IMR-90 (cell line): ENCODE measurements around the gene ATOSB. TPM values are rescaled to one million over a fixed set of nuclear protein-coding genes. Genes with fewer than 3 reads are reported as not detected.

ENCODE experiments used
- ATAC-seq: fragments of 200-7000 bp; cut with Tn5 transposase; 2 replicates; pipeline ENCODE4 v1.9.1; 2020; ENCODE audit warnings: low read depth, mild to moderate bottlenecking, moderate library complexity
- BruUV-seq: library from RNA; stranded (reverse); fragments of 400-500 nt; replicated peaks from 2 replicates; lab custom pipeline; 2021; lab: Mats Ljungman, UMichigan
- CTCF ChIA-PET: fragments of 300-600 bp; formaldehyde crosslinking; extraction: SDS; loops from one replicate; lab custom pipeline; 2021; ENCODE audit warnings: antibody characterized with exemption; lab: Yijun Ruan, JAX
- POLR2A ChIA-PET: fragments of 300-600 bp; sonication (Branson Sonifier 250); formaldehyde crosslinking; loops from one replicate; lab custom pipeline; 2022; ENCODE audit warnings: antibody characterized with exemption; ENCODE audit not compliant: unreplicated experiment; lab: Charles Lee
- DNase-seq: peaks from one replicate; pipeline ENCODE4 v3.0.0; 2013
- H2AFZ ChIP-seq: replicated peaks from 2 replicates; pipeline ENCODE3; 2013; ENCODE audit warnings: low read length, mild to moderate bottlenecking; ENCODE audit not compliant: poor library complexity
- H2AK5ac ChIP-seq: 2 replicates; pipeline ENCODE4 v1.6.1; 2013; ENCODE audit warnings: low read depth, low read length, inconsistent platforms
- H2AK9ac ChIP-seq: replicated peaks from 2 replicates; pipeline ENCODE3; 2013; ENCODE audit warnings: mild to moderate bottlenecking, low read depth, low read length, moderate library complexity; ENCODE audit not compliant: poor library complexity
- H2BK120ac ChIP-seq: 2 replicates; pipeline ENCODE4 v1.6.1; 2013; ENCODE audit warnings: low read depth, low read length, inconsistent platforms
- H2BK15ac ChIP-seq: 3 replicates; pipeline ENCODE4 v1.6.1; 2013; ENCODE audit warnings: low read depth, low read length, inconsistent platforms
- H2BK20ac ChIP-seq: 2 replicates; pipeline ENCODE4 v1.6.1; 2013; ENCODE audit warnings: low read depth, mild to moderate bottlenecking, inconsistent platforms, low read length, moderate library complexity
- H2BK5ac ChIP-seq: 2 replicates; pipeline ENCODE4 v1.6.1; 2013; ENCODE audit warnings: mild to moderate bottlenecking, low read depth, low read length, inconsistent platforms; ENCODE audit not compliant: poor library complexity, severe bottlenecking
- H3K14ac ChIP-seq: replicated peaks from 2 replicates; pipeline ENCODE4 v1.6.1; 2013; ENCODE audit warnings: low read depth, low read length, inconsistent platforms
- H3K18ac ChIP-seq: 2 replicates; pipeline ENCODE4 v1.6.1; 2013; ENCODE audit warnings: low read depth, low read length, control low read depth
- H3K23ac ChIP-seq: 2 replicates; pipeline ENCODE4 v1.6.1; 2013; ENCODE audit warnings: low read depth, low read length, inconsistent platforms
- H3K27ac ChIP-seq: 2 replicates; pipeline ENCODE4 v1.5.1; 2013; ENCODE audit warnings: mild to moderate bottlenecking, control low read depth, low read length; ENCODE audit not compliant: insufficient read depth
- H3K27me3 ChIP-seq: 2 replicates; pipeline ENCODE4 v1.6.1; 2013; ENCODE audit warnings: low read length; ENCODE audit not compliant: control insufficient read depth, insufficient read depth
- H3K36me3 ChIP-seq: 2 replicates; pipeline ENCODE4 v1.6.1; 2013; ENCODE audit warnings: low read length, mixed read lengths; ENCODE audit not compliant: control insufficient read depth, insufficient read depth
- H3K4ac ChIP-seq: 2 replicates; pipeline ENCODE4 v1.6.1; 2013; ENCODE audit warnings: low read depth, low read length, inconsistent platforms
- H3K4me1 ChIP-seq: 2 replicates; pipeline ENCODE4 v1.6.1; 2013; ENCODE audit warnings: low read length, mixed read lengths; ENCODE audit not compliant: control insufficient read depth, insufficient read depth
- H3K4me2 ChIP-seq: 2 replicates; pipeline ENCODE4 v1.6.1; 2013; ENCODE audit warnings: low read depth, mild to moderate bottlenecking, control low read depth, low read length, moderate library complexity
- H3K4me3 ChIP-seq: 2 replicates; pipeline ENCODE4 v1.5.1; 2013; ENCODE audit warnings: low read depth, mild to moderate bottlenecking, control low read depth, low read length, moderate library complexity; ENCODE audit not compliant: insufficient read depth
- H3K56ac ChIP-seq: 2 replicates; pipeline ENCODE4 v1.6.1; 2013; ENCODE audit warnings: low read length, inconsistent platforms; ENCODE audit not compliant: insufficient read depth; ENCODE audit errors: extremely low read depth
- H3K79me1 ChIP-seq, 2 experiments: 2 replicates each; pipeline ENCODE4 v1.6.1; 2013; ENCODE audit warnings: low read length in 2 of 2, inconsistent platforms in 1 of 2, low read depth in 1 of 2
- H3K9ac ChIP-seq: 2 replicates; pipeline ENCODE4 v1.6.1; 2013; ENCODE audit warnings: low read depth, low read length, control low read depth
- H3K9me1 ChIP-seq: 2 replicates; pipeline ENCODE4 v1.6.1; 2013; ENCODE audit warnings: low read length, inconsistent platforms; ENCODE audit not compliant: insufficient read depth
- H3K9me3 ChIP-seq: 2 replicates; pipeline ENCODE4 v1.6.1; 2013; ENCODE audit warnings: low read length; ENCODE audit not compliant: control insufficient read depth, insufficient read depth
- H4K20me1 ChIP-seq: 2 replicates; pipeline ENCODE4 v1.6.1; 2013; ENCODE audit warnings: low read length, inconsistent platforms; ENCODE audit not compliant: insufficient read depth
- H4K5ac ChIP-seq: 2 replicates; pipeline ENCODE4 v1.6.1; 2013; ENCODE audit warnings: mild to moderate bottlenecking, low read depth, low read length, control low read depth
- H4K8ac ChIP-seq, 2 experiments: 2 replicates each; pipeline ENCODE4 v1.6.1; 2013; ENCODE audit warnings: low read depth in 2 of 2, low read length in 2 of 2, control low read depth in 1 of 2, inconsistent platforms in 1 of 2
- H4K91ac ChIP-seq: 2 replicates; pipeline ENCODE4 v1.6.1; 2013; ENCODE audit warnings: low read depth, low read length, inconsistent platforms; ENCODE audit not compliant: insufficient read depth
- BHLHE40 ChIP-seq: fragments of 150-350 bp; IDR thresholded peaks from 2 replicates; pipeline ENCODE4 v1.6.1; 2016; ENCODE audit warnings: mild to moderate bottlenecking, low read depth, low read length
- FOS ChIP-seq: fragments of 150-350 bp; IDR thresholded peaks from 2 replicates; pipeline ENCODE4 v1.6.1; 2016; ENCODE audit warnings: low read depth, low read length
- MAZ ChIP-seq: IDR thresholded peaks from 2 replicates; pipeline ENCODE4 v1.6.1; 2012; ENCODE audit warnings: low read depth, mild to moderate bottlenecking, low read length, improper control_type of control experiment, moderate library complexity, borderline replicate concordance
- NFE2L2 ChIP-seq: fragments of 150-350 bp; IDR thresholded peaks from 2 replicates; pipeline ENCODE4 v1.6.1; 2016; ENCODE audit warnings: low read depth, mild to moderate bottlenecking, low read length
- POLR2A ChIP-seq: IDR thresholded peaks from 2 replicates; pipeline ENCODE4 v1.6.1; 2012; ENCODE audit warnings: mild to moderate bottlenecking, low read depth, low read length
- RAD21 ChIP-seq: IDR thresholded peaks from 2 replicates; pipeline ENCODE4 v1.6.1; 2012; ENCODE audit warnings: low read length, improper control_type of control experiment
- RCOR1 ChIP-seq: IDR thresholded peaks from 2 replicates; pipeline ENCODE4 v1.6.1; 2012; ENCODE audit warnings: mild to moderate bottlenecking, low read length, improper control_type of control experiment; ENCODE audit not compliant: insufficient replicate concordance
- RFX5 ChIP-seq: IDR thresholded peaks from 2 replicates; pipeline ENCODE4 v1.8.0; 2012; ENCODE audit warnings: low read depth, mild to moderate bottlenecking, low read length, moderate library complexity
- WGBS, 2 experiments: methylation state at CpG; one replicate each; pipeline versions ENCODE4 v1.1.5 to v1.1.7; 2013; ENCODE audit warnings: missing lambda C conversion rate in 2 of 2; ENCODE audit not compliant: insufficient read length in 1 of 2; ENCODE audit errors: extremely low coverage in 2 of 2; 5-methylcytosine and 5-hydroxymethylcytosine counted together
- dilution Hi-C: fragments of 300-500 bp; cut with HindIII; formaldehyde crosslinking; loops from one replicate; pipeline ENCODE4 v1.14.3; 2018; ENCODE audit warnings: low sequenced_read_pairs; ENCODE audit not compliant: unreplicated experiment
- in situ Hi-C: fragments of 300-500 bp; cut with MboI; formaldehyde crosslinking; loops from 3 replicates; pipeline ENCODE4 v1.14.3; 2019; ENCODE audit warnings: low sequenced_read_pairs, inconsistent platforms, mixed read lengths
- intact Hi-C: fragments of 100-400 bp; cut with micrococcal nuclease; formaldehyde crosslinking; loops from 2 replicates; pipeline ENCODE4 v1.10.0; 2022
- polyA plus RNA-seq, 3 experiments: library from polyadenylated mRNA; depleted of rRNA; stranded (reverse); fragments of >200 nt; gene quantifications; 2 replicates each; pipeline ENCODE4 v1.2.3, GENCODE V29; 2012; ENCODE audit warnings: low replicate concordance in 1 of 3
- total RNA-seq: library from RNA; depleted of rRNA; stranded (reverse); fragments of >200 nt; gene quantifications from 2 replicates; pipeline ENCODE4 v1.2.3, GENCODE V29; 2012
- TF ChIP-seq, protein P1 (sequence below): fragments of 150-350 bp; IDR thresholded peaks from 2 replicates; pipeline ENCODE4 v1.6.1; 2017; ENCODE audit warnings: mild to moderate bottlenecking, antibody characterized with exemption, low read length, low read depth
- TF ChIP-seq, protein P2 (sequence below): fragments of 150-350 bp; IDR thresholded peaks from 2 replicates; pipeline ENCODE4 v1.6.1; 2016; ENCODE audit warnings: low read depth, mild to moderate bottlenecking, low read length, moderate library complexity, borderline replicate concordance

ATOSB gene
- total and polyA plus RNA-seq, 2 of the 4 experiments (the other 2 are of a cell fraction), result 12.0 to 40.2 TPM

GRCh38 chr9:35097573-35097972 is 18.1 kb downstream of the ATOSB start:
- no peak overlapping the region for H3K4ac ChIP-seq
- no TSS peak for BruUV-seq
- POLR2A ChIA-PET, result no interaction called here

More at GRCh38 chr9:35097573-35097972, 18.1 kb downstream of the ATOSB start:
- CTCF ChIA-PET, result no interaction called here
- no peak overlapping the region for H2BK15ac ChIP-seq
- H3K4me3 ChIP-seq, result no peak overlapping the region
- peaks cover 28% of the 10 kb centered on the region for H3K36me3 ChIP-seq
- H2BK120ac ChIP-seq, result no peak overlapping the region
- peaks cover 13% of the 10 kb centered on the region for H3K9me1 ChIP-seq
- intact Hi-C loops (loop anchor here (2.0 kb wide), 1 partner anchor 337 kb away; no protein-coding TSS in a partner anchor), in situ Hi-C loops (loop anchor here (5.0 kb wide), 1 partner anchor 200 kb away; a partner anchor contains a TSS), dilution Hi-C loops (no loop called here)
- TF ChIP-seq BHLHE40 (no peak), MAZ (no peak), FOS (no peak), NFE2L2 (no peak), RCOR1 (no peak), RFX5 (no peak), RAD21 (no peak), POLR2A (no peak)
- TF ChIP-seq, protein P1, sequence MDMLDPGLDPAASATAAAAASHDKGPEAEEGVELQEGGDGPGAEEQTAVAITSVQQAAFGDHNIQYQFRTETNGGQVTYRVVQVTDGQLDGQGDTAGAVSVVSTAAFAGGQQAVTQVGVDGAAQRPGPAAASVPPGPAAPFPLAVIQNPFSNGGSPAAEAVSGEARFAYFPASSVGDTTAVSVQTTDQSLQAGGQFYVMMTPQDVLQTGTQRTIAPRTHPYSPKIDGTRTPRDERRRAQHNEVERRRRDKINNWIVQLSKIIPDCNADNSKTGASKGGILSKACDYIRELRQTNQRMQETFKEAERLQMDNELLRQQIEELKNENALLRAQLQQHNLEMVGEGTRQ, result no peak
- TF ChIP-seq, protein P2, sequence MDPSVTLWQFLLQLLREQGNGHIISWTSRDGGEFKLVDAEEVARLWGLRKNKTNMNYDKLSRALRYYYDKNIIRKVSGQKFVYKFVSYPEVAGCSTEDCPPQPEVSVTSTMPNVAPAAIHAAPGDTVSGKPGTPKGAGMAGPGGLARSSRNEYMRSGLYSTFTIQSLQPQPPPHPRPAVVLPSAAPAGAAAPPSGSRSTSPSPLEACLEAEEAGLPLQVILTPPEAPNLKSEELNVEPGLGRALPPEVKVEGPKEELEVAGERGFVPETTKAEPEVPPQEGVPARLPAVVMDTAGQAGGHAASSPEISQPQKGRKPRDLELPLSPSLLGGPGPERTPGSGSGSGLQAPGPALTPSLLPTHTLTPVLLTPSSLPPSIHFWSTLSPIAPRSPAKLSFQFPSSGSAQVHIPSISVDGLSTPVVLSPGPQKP, result no peak
- H4K91ac ChIP-seq, result no peak overlapping the region
- 96% methylated on average over 3 of the region's 3 CpGs; no CpG with 5 or more reads in 1 of the 2 experiments for WGBS, 2 experiments
- ATAC-seq (no peak), DNase-seq (no peak)
- no peak overlapping the region for H3K18ac ChIP-seq
- no peak overlapping the region for H3K9ac ChIP-seq
- no peaks in the 10 kb centered on the region for H3K27me3 ChIP-seq
- H2BK20ac ChIP-seq, result no peak overlapping the region
- no peak overlapping the region for H2AK9ac ChIP-seq
- no peaks in the 10 kb centered on the region for H3K9me3 ChIP-seq
- no peak overlapping the region for H4K5ac ChIP-seq
- no peak overlapping the region for H3K56ac ChIP-seq
- peaks cover 5% of the 10 kb centered on the region; the same call in 1 of the 2 replicates for H3K4me1 ChIP-seq
- H2BK5ac ChIP-seq, result no peak overlapping the region
- no peak overlapping the region for H2AK5ac ChIP-seq
- no peak overlapping the region for H3K14ac ChIP-seq
- peaks cover 20 to 45% of the 10 kb centered on the region in 2 experiments for H3K79me1 ChIP-seq
- no peak overlapping the region for H3K27ac ChIP-seq
- no peak overlapping the region; the same call in 1 of the 2 replicates for H3K23ac ChIP-seq
- H4K8ac ChIP-seq, result no peak overlapping the region
- H4K20me1 ChIP-seq, result no peaks in the 10 kb centered on the region
- no peak overlapping the region for H2AFZ ChIP-seq
- H3K4me2 ChIP-seq, result no peak overlapping the region
